Tibial nerve (tissue), 3 donors: ENCODE data around the gene LRP1.

ENCODE experiments used
- POLR2A ChIP-seq, 2 donors: fragments of 450-650 bp; IDR thresholded peaks; one replicate each; pipeline ENCODE4 v1.6.1; 2017; ENCODE audit warnings: antibody characterized with exemption in 2 of 2, mild to moderate bottlenecking in 2 of 2, moderate library complexity in 2 of 2
- TF ChIP-seq, protein P1 (sequence below), 5 experiments: fragments of 200-600 bp in 3 of 5; fragments of 450-650 bp in 2 of 5; sonication (generic) in 3 of 5; IDR thresholded peaks; one replicate each; pipeline ENCODE4 v1.5.1; 2016 to 2019; ENCODE audit warnings: antibody characterized with exemption in 5 of 5, mild to moderate bottlenecking in 3 of 5, moderate library complexity in 2 of 5

- TF ChIP-seq, protein P1, sequence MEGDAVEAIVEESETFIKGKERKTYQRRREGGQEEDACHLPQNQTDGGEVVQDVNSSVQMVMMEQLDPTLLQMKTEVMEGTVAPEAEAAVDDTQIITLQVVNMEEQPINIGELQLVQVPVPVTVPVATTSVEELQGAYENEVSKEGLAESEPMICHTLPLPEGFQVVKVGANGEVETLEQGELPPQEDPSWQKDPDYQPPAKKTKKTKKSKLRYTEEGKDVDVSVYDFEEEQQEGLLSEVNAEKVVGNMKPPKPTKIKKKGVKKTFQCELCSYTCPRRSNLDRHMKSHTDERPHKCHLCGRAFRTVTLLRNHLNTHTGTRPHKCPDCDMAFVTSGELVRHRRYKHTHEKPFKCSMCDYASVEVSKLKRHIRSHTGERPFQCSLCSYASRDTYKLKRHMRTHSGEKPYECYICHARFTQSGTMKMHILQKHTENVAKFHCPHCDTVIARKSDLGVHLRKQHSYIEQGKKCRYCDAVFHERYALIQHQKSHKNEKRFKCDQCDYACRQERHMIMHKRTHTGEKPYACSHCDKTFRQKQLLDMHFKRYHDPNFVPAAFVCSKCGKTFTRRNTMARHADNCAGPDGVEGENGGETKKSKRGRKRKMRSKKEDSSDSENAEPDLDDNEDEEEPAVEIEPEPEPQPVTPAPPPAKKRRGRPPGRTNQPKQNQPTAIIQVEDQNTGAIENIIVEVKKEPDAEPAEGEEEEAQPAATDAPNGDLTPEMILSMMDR (IDR thresholded peaks at IDR 0.05), result no peak
- TF ChIP-seq POLR2A (IDR thresholded peaks at IDR 0.05), result no peak
Observed at GRCh38 chr12:57205931-57206330, 77.6 kb downstream of the LRP1 start.
